ENCODE measurements around the gene CDC42EP4. TPM values are rescaled to one million over a fixed set of nuclear protein-coding genes. Genes with fewer than 3 reads are reported as not detected.
A peak's percentile ranks its signal among the peaks of the same experiment; 100 is the strongest.

CDC42EP4 gene
- total RNA-seq, 4 donors from 2014 or later, result 45.1 to 63.9 (median 52.9) TPM

DNA sequence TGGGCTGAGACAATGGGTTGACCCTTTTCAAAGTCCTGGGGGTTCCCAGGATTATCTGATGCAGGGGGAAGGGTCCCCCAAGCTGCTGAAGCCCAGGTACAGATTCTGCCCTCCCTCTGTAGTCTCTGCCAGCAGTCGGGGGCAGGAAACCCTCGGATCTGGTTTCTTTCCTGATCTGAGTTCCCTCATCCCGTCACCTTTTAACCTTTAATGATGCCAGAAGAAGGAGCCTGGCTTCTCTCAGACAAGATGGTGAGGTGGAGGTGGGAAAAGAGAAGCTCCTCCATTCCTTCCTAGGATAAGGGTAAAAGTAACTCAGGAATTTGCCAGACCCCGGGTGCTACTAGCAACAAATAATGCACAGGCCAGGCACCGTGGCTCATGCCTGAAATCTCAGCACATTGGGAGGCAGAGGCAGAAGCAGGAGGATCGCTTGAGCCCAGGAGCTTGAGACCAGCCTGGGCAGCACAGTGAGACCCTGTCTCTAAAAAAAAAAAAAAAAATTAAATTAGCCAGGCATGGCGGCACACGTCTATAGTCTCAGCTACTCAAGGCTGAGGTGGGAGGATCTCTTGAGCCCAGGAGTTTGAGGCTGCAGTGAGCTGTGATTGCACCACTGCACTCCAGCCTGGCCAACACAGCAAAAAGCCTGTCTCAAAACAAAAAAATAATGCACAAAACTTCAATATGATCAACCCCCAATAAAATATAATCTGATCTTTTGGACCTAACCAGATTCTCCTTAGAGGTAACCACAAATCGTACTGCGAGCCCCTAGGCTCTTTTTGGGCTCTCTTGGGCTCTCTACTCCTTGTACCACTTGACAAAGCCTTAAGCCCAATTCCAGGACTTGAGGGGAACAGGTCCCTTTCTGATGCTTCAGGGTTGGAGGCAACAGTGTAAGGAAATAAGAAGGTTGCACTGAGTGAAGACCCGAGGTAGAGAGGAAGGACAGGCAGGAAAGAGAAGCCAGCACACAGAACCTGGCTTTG, 5.7 kb downstream of the CDC42EP4 start:
- H3K27ac ChIP-seq, result peak overlapping the region; percentile 82 to 100 (median 96)
- DNase-seq, result no peak
- H3K27me3 ChIP-seq, result no peaks in the 10 kb centered on the region
- intact Hi-C loops (cut with DNase I), result no loop called here
- no peak for TF ChIP-seq POLR2A (IDR thresholded peaks at IDR 0.05)
- TF ChIP-seq, protein P1, sequence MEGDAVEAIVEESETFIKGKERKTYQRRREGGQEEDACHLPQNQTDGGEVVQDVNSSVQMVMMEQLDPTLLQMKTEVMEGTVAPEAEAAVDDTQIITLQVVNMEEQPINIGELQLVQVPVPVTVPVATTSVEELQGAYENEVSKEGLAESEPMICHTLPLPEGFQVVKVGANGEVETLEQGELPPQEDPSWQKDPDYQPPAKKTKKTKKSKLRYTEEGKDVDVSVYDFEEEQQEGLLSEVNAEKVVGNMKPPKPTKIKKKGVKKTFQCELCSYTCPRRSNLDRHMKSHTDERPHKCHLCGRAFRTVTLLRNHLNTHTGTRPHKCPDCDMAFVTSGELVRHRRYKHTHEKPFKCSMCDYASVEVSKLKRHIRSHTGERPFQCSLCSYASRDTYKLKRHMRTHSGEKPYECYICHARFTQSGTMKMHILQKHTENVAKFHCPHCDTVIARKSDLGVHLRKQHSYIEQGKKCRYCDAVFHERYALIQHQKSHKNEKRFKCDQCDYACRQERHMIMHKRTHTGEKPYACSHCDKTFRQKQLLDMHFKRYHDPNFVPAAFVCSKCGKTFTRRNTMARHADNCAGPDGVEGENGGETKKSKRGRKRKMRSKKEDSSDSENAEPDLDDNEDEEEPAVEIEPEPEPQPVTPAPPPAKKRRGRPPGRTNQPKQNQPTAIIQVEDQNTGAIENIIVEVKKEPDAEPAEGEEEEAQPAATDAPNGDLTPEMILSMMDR (IDR thresholded peaks at IDR 0.05), result no peak
- no peaks in the 10 kb centered on the region for H3K9me3 ChIP-seq
- peaks cover 44 to 92% (median 71%) of the 10 kb centered on the region in 3 donors for H3K4me1 ChIP-seq
- H3K4me3 ChIP-seq, result peak overlapping the region in 3 of 4 donors; percentile 39 to 64 (median 41)
- 43 to 58% methylated on average over 8 to 11 of the region's 11 CpGs for WGBS, 2 donors
- no peaks in the 10 kb centered on the region for H3K36me3 ChIP-seq

DNA sequence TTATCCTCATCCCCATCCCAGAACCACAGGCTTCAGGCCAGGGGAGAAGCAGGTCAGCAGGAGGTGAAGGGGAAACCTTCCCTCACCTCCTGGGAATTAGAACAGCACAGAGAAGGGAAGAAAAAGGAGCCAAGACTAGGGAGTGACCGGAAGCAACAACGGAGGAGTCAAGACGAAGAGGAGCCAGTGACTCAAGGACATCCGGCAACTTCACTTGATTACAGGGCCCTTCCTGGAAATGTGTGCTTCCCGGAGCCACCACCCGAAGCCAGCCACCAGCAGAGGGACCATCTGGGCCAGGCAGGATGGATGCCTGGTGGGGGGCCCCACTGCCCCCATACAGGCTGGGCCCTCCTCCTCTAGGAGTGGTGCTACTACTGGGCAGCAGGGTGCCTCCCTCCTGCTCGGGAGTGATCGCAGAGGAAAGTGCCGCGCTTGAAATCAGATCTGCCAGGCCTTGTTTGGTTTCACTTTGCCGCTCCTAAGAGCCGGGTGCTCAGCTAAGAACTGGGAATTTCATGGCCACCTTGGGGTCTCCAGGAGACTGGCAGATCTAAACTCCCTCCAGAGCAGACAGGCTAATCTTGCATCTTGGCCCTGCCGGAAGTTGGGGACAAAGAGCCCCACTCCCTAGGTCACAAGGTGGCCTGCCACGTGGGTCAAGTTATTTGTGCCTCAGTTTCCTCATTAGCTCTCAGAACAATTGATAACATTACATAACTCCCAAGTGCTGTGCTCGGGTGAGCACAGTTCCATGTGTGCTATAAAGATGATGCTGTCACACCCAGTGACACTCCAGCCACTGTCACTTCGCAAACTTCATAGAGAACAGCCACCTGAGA, 6.6 kb downstream of the CDC42EP4 start:
- TF ChIP-seq, protein P1 (IDR thresholded peaks at IDR 0.05), result peak in 4 of 6 experiments; percentile 15 to 47 (median 29)
- no peak for TF ChIP-seq POLR2A (IDR thresholded peaks at IDR 0.05)
- Histone ChIP-seq H3K4me3 (peak overlapping the region; percentile 15 to 64 (median 40)), H3K9me3 (no peaks in the 10 kb centered on the region), H3K27ac (peak overlapping the region; percentile 82 to 100 (median 96)), H3K36me3 (no peaks in the 10 kb centered on the region), H3K27me3 (no peaks in the 10 kb centered on the region), H3K4me1 (peaks cover 44 to 99% (median 76%) of the 10 kb centered on the region in 3 donors)
- 7 to 19% methylated on average over 8 to 10 of the region's 16 CpGs for WGBS, 2 donors
- DNase-seq, result no peak
- intact Hi-C loops (cut with DNase I), result no loop called here

DNA sequence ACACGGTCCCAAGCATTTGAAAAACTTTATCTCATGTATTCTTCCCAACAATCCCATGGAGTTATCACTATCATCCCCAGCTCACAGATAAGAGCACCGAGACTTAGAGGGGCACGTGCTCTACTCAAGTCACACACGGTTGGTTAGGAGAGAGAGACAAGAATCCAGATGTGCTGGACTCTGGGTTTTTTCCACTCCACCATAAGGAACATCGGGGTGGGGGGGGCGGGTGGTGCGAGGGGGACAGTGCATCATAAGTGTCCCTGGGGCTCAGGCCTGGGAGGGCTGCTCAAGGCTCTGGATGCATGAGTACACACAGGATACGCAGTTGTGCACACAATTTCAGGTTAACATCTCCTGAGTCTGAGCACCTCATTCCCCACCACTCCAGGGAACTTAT, 7.4 kb downstream of the CDC42EP4 start:
- WGBS, 2 donors, result 60 to 68% methylated on average over 2 to 4 of the region's 8 CpGs
- Histone ChIP-seq H3K4me1 (peaks cover 41 to 99% (median 74%) of the 10 kb centered on the region in 3 donors), H3K36me3 (no peaks in the 10 kb centered on the region), H3K27ac (peak overlapping the region; percentile 82 to 100 (median 96)), H3K27me3 (no peaks in the 10 kb centered on the region), H3K9me3 (no peaks in the 10 kb centered on the region), H3K4me3 (peak overlapping the region in 3 of 4 donors; percentile 39 to 64 (median 41))
- intact Hi-C loops (cut with DNase I), result no loop called here
- DNase-seq, result no peak
- TF ChIP-seq POLR2A (IDR thresholded peaks at IDR 0.05), result no peak
- TF ChIP-seq, protein P1 (IDR thresholded peaks at IDR 0.05), result no peak

DNA sequence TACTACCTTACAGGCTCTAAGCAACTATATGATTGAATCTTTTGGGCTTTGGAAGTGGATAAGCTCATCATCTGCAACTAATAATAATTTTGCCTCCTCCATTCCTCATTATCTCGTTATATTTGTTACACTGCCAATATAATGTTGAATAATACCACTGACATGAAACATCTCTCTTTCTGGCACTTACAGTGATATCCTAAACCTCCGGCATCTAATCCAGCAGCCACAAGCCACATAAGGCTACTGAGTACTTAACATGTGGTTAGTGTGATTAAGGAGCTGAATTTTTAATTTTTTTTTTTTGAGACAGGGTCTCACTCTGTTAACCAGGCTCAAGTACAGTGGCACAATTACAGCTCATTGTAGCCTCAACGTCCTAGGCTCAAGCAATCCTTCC, 9.6 kb downstream of the CDC42EP4 start:
- intact Hi-C loops (cut with DNase I), result no loop called here

More for the DNA sequence above, 9.6 kb downstream of the CDC42EP4 start:
- DNase-seq, result no peak
- Histone ChIP-seq H3K36me3 (no peaks in the 10 kb centered on the region), H3K4me3 (no peak overlapping the region), H3K9me3 (no peaks in the 10 kb centered on the region), H3K4me1 (peaks cover 29 to 97% (median 57%) of the 10 kb centered on the region in 3 donors), H3K27me3 (no peaks in the 10 kb centered on the region), H3K27ac (peak overlapping the region in 2 of 4 donors; percentile 9 to 19)
- 33 to 42% methylated on average over 3 of the region's 3 CpGs for WGBS, 2 donors
- no peak for TF ChIP-seq POLR2A (IDR thresholded peaks at IDR 0.05)
- TF ChIP-seq, protein P1 (IDR thresholded peaks at IDR 0.05), result no peak
